ENCODE measurements around the gene AMFR.

GRCh38 chr16:56332464-56333079 lies 92.8 kb downstream of the AMFR start:
- TF ChIP-seq CTCF (IDR thresholded peaks at IDR 0.05) (peak; percentile 34 to 56 (median 40)), POLR2A (IDR thresholded peaks at IDR 0.05) (no peak)

Measured in right lobe of liver (tissue), 4 donors.